Activated effector memory CD4-positive, alpha-beta T cell treated with anti-CD3 and anti-CD28 coated beads, Interleukin-2, amount 50 U/mL, for 16 hours (primary cell): ENCODE data around the gene SELL.
"Not testable (repeated sequence)": the region's sequence is repeated elsewhere in the genome, so short reads cannot be mapped to it uniquely, and the experiment has no call there.

Experiments used
- DNase-seq: peaks from one replicate; pipeline ENCODE4 v3.0.0-alpha.2; 2020

Gene SELL

DNA sequence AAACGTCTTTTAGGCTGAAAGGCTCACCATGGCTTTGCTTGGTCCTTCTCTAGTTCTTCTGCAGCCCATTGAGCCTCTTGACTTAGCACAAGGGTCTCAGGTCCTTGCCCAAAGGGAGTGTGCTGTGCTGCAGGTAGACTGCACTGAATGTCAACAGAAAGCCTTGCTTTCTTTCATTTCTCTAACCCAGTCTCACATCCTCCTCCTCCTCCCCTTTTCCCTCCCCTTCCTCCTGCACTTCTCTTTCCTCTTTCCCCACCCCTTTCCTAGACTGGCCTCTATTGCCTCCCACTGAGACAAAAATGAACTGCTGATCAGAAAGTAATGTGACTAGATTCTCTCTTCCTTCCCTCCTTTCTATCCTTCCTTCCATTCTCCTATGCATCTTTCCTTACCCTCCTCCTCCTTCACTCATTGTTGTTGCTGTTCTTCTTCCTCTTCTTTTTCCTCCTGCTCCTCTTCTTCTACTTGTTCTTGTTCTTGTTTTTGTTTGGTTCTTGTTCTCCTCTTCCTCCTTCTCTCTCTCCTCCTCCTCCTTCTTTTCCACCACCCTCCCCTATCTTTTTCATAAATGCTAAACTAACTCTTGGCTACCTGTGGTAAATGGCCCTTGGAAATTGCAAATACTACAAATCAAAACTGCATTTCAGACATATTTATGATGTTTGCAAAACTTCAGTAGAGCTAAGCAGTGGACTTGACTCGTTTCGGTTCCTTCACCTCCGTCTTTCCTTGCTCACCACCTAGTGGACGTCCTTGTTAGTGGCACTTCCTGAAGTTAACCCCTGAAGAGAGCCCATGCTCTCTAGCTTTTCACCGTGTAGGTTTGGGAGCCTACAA lies at the start of gene SELL:
TSS of gene SELL (minus strand) at position 152 of the 840 bp plus-strand sequence. CDS start at position 30, 122 bp downstream.
- DNase-seq = peak; percentile 88

DNA sequence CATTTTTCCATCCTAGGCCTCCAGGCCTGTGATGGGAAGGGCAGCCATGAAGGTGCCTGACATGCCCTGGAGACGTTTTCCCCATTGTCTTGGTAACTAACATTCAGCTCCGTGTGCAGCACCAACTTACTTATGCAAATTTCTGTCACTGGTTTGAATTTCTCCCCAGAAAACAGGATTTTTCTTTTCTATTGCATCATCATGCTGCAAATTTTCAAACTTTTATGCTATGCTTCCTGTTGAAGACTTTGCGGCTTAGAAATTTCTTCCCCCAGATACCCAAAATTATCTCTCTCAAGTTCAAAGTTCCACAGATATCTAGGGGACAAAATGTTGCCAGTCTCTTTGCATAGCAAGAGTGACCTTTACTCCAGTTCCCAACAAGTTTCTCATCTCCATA lies 47.6 kb upstream of the SELL start:
- DNase-seq = no peak

DNA sequence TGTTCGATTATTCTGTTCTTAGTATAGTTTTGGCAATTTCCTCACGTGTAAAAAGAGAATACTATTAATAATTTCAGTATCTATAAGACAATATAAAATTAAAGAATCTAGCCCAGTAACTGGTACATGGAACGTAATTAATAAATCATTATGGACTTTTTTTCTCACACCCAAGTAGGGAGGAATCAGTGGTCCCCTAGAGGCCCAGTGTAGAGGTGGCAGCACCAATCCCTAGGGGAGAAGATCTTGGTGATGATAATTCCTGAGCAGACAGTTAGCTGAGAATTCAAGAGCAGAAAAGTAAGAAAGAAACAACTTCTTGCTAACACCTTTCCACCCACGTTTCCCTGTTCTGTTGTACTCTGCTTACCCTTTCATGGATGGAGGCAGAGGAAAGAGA lies 42.1 kb upstream of the SELL start:
- no peak for DNase-seq

DNA sequence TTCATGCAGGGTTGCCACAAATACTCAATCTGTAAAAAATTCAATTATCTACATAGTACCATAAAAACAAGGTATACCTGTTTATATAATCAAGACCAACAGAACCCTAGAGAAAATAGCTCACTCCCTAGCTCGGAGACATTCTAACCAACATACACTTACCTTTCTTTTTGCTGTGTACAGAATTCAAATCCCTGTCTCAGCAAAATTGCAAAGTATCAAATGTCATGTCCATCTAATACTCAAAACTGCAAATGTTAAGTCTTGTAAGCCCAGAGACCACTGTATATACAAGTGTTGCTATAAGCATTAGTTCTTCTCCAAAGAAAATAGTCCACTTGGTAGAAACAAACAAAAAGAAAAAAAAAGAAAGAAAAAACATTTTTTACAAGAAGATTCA lies 38.6 kb upstream of the SELL start:
- no peak for DNase-seq

DNA sequence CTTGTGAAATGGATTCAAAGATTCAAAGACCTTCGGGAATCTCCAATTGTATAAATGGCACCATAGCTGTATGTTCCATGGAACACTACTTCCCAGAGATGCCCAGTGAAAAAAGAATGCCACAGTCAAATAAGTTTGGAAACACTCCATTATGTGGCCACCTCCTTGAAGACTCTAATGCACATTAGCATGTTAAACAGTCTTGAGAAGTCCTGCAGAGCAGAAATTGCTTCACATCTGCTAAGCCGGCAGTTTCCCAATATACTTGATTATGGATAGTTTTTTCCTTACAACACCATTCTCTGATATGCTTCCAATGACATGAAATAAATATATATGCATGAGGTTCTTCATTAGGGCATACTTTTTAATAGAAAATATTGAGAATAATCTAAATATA lies 35.1 kb upstream of the SELL start:
- DNase-seq = no peak

DNA sequence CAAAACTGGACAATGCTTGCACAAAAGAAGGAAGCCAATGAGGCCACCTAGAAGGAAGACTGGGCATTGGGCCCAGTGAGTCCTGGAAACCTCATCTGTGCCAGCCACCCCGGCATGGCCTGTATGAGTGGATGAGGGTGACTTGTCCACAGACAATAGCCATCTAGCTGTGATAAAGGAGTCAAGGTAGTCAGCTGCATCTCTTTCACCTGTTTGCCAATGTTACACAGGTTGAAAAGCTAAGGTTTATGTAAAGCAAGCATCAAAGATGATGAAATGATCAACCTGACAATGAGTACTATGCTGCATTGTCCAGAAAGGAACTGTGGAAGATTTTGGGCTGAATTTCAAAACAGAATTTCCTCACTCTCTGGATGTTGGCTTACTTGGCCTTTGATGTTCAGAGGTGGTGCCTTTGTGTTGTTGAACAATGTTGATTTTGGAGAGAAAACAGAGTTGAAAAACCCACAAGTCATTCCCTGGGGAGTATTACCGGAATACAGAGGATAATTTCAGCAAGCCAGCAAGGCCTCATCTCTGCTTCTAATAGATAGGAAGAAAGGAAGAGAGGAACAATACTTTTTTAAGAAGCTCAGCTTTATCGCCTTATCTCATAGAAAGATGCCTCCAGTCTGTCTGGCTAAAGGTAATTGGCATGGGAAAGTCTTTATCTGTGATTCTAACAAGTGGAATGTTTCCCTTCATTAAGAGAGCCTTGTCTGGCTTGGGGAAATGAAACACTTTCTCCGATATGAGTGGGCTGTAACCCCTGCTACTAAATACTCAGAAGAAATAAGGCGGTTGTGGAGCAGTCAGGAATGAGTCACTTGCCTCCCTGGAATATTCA lies 33.8 kb upstream of the SELL start:
- DNase-seq = no peak

DNA sequence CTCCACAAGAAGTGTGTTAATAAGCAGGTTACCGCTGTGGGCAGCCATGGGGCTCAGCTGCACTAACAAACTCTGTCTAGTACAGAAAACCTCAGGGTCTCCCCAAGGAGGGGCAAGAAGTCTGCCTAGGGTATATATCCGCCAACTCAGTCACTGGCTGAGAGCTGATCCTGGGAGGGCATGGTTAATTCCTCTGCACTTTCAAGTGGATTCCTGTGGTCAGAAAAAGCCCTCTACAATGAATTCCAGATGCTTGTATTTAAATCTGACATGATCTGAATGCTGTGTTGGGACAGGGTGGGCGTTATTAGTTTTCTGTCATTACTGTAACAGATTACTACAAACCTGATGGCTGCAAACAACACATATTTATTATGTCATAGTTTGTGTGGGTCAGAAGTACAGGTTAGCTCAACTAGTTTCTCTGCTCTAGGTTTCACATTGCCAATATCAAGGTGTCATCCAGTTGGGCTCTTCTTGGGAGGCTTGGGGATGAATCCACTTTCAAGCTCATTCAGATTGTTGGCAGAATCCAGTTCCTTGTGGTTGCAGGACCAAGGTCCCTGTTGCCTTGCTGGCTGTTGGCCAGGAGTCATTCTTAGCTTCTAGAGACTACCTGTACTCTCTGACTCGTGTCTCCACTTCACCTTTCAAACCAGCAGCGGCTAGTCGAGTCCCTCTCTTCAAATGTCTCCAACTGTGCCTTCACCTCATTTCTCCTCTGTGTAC lies 30.4 kb upstream of the SELL start:
- no peak for DNase-seq

DNA sequence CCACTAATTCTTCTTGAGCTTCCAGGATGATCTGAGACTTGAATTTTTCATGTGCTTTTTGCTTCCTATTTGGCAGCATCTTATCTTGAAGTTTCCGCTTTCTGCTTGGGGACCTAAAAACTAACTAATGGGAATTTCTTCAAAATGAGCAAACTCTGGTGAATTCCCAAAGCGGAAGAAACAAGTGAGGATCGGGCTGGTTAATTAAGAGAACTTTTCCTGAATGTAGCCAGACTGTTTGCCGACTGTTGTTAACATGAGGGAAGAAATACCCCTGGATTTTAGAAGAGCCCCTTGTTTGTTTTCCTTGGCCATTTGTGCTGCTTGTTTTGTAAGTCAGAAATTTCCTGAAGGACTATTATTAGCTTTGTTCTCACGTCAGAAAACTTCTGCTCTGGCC lies 28.6 kb upstream of the SELL start:
- DNase-seq = no peak

DNA sequence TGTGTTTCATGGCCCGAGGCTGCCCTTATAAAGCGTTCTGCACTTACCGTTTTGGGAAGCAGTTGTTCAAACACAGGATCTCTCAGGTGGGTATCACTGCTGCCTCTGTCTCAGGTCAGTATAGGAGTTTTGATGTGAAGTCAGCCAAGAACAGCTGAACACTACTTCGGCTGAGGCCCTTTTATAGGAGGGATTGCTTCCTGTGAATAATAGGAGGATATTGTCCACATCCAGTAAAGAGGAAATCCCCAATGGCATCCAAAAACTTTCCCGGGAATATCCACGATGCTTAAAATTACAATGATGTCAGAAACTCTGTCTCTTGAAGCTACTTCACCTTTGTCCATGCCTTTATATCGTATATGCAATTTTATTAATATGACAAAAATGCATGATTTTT lies 22.5 kb upstream of the SELL start, which contains the start of gene SELE:
TSS of gene SELE (minus strand) at position 156 of the 400 bp plus-strand sequence. CDS start 467 bp downstream, outside the sequence.
- no peak for DNase-seq

DNA sequence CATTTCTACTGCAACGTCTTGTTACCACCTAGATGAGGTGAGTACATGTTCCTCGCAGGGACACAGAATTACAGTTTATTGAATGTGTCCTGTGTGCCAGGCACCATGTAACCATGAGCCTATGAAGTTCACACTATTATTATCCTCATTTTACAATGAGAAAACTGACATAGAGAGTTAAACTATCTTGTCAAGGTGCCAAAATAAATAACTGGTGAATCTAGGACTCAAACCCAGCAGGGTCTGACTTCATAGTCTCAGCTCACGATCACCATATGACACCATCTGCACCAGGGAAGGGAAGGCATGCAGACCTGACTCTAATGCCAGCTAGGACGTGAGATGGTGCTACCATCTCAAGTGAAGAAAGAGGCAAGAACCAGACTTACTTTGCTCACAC lies 20.0 kb upstream of the SELL start:
- no peak for DNase-seq

DNA sequence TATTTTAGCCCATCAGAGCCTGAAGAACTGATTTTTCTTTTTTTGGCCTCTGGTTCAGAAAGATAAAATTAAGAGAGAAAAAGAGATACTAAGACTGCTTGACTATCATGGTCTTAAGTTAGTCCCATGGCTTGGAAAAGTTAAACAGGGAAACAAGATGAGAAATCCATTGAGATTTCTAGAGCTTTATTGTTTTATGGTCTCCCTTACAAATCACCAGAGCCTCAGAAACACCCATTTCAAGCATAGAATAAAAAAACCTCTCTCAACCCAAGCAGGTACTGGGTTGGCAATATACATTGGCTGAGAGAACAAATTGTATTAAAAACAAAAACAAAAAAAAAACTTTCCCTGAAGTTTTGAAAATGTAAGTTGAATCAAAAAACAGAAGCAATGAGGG lies 18.6 kb upstream of the SELL start:
- no peak for DNase-seq

DNA sequence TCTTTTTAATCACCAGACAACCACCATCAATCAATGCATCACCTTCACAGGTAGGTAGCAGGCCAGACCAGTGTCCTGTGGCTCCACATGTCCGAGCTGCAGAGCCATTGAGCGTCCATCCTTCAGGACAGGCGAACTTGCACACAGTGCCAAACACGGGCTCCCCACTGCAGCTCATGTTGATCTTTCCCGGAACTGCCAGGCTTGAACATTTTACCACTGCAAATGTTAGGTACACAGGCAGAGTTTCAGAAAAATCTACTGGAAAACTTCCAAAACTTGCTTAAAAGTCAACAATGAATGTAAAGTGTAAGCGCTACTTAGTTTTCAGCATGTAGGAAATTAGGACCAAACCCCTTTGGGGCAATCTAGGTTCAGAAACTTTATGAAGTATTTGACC lies 15.9 kb upstream of the SELL start:
- no peak for DNase-seq

DNA sequence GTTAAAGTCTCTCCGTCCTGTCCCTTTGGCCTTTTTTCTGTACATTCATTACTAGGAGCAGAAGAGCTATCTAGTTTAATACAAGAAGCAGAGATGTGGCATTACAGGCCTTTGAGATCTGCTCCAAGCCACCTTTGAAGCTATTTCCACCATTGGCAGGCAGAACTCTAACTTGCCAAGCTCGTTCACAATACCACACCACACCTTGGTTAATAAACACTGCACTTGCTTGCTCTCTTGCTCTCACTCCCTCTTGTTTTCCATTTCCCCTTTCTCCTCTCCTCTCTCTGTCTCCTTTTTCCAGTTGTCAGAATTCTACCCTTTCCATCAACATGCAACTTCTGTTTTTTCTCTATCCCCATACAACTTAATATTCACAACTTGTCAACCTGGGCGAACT lies 15.4 kb upstream of the SELL start:
- DNase-seq = no peak

DNA sequence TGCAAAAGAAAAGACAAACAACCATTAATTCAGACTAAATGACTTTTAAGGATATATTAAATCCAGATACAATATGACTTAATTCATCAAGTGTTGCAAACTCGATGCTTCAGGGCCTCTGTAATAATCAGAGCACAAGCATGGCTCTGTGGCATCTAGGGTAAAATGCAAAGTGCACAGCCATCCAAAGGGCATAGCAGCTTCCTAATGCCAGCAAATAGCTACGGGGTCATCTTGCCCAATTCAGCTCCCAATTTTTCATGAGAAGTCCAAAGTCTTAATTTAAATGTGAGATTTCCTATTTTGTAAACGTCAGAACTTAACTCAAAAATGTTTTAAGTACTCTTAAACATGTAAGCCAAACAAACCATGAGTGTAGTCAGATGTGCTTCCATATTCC lies 14.5 kb upstream of the SELL start:
- no peak for DNase-seq

DNA sequence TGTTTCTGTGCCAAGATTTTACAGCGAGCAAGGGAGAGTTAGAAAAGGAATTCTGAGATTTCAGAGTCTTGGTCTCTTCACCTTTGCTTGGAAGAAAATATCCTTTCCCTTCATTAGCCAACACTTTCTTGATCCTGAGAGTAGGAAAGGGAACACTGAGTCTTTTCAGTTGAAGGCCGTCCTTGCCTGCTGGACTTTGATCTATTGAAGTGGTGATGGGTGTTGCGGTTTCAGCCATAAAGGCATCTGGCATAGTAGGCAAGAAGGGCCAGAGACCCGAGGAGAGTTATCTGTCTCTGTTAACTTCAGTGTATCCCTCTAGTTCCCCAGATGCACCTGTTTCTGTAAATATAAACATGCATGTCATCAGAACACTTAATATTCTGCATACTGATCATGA lies 12.7 kb upstream of the SELL start:
- DNase-seq = no peak

DNA sequence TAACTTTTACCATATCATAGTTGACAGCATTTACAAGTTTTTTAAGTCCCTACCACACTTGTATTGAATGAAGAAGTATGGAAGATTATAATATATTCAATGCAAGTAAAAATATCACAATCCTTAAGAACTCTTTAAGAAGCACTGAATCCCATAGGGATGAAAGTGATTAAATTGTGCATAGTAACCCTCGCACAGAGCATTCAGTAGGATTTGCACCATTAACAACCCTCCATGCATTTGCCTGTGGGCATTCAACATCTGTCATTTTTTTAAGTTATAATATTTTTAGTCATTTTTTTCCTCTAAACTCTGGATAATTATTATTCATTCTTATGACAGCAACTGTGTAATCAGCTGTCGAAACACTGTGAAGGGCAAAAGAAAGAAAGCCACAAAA lies 12.3 kb upstream of the SELL start:
- no peak for DNase-seq

DNA sequence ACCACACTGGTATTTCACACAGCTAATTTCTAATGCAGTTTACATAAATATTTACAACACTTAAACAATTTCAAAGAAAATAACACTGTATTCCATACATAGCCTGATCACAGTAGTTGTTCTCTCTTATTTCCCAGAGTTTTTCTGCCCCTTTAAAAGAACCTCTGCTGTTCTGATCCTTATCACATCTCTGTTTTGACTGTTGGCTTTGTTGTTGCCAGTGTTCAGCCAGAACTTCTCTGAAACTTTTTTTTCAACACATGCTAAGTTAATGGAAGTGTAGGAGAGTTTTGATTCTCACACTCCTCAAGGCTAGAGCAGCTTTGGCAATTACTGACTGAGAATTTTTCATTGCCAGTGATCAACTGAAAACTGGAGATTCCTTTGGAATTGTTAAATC lies 11.4 kb upstream of the SELL start:
- DNase-seq = no peak

DNA sequence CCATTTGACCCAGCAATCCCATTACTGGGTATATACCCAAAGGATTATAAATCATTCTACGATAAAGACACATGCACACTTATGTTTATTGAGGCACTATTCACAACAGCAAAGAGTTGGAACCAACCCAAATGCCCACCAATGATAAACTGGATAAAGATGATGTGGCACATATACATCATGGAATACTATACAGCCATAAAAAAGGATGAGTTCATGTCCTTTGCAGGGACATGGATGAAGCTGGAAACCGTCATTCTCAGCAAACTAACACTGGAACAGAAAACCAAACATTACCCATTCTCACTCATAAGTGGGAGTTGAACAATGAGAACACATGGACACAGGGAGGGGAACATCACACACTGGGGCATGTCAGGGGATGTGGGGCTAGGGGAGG lies 3.7 kb upstream of the SELL start:
- DNase-seq = not testable (repeated sequence)

DNA sequence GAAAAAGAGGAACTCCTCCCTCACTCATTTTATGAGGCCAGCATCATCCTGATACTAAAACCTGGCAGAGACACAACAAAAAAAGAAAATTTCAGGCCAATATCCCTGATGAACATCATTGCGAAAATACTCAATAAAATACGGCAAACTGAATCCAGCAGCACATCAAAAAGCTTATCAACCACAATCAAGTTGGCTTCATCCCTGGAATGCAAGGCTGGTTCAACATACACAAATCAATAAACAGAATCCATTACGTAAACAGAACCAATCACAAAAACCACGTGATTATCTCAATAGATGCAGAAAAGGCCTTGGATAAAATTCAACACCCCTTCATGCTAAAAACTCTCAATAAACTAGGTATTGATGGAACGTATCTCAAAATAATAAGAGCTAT lies 1.7 kb upstream of the SELL start:
- DNase-seq = not testable (repeated sequence)

DNA sequence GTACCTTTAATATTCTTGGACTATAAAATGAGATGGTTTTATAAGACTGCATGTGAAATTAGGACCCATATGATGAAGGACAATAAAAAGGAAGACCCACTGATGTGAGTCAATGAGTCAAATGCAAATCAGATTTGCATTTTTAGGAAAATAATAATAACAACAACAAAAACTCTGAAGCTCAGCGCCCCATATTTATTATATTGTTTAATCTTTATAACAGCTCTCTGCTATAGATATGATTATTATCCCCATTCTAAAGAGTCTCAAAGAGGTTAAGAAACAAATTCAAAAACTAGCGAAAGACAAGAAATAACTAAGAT lies 850 bp upstream of the SELL start:
- no peak for DNase-seq

DNA sequence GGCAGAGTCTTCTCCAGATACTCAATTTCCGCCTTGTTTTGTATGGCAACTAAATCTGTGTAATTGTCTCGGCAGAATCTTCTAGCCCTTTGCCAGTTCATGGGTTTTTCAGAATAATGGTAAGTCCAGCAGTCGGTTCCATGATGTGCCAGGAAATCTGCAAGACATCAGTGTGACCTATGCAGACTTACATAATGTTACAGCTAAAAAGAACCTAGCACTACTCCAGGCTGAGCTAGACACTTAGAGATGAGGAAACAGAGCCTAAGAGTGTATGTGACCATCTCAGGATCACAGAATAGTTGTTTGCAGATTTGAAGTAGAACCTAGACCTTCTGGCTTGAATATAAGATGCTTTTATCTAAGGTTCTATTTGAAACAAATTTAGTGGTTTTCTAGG lies 2.8 kb downstream of the SELL start:
- no peak for DNase-seq

DNA sequence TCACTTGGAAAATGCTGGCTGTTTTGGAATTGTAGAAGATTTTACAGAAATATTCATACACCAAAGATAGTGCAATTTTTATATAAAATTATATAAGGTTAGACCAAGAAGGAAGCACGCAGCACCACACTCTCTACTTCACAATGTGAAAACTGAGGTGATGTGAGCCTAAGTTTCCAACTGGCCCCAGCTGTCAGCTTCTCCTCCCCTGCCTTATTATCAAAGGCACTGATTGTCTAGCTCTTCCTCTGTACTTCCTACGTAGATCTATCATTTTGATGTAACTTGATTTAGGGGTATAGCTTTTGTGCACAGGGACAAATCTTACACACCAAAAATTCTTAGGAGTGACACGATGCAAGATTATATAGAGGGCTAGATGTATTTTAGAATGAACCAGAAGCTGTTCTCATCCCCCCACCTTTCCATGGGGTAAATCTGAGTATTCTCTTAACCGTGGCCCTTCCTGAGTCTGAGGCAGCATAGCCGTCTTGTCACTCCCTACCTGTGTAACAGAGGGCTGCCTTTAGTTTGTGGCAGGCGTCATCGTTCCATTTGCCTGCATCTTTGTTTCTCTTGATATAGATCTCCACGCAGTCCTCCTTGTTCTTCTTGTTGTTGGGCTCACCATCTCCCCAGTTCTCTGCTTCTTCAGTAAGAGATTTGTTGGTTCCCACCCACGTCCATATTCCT lies 3.4 kb downstream of the SELL start:
- peak; percentile 66 for DNase-seq

DNA sequence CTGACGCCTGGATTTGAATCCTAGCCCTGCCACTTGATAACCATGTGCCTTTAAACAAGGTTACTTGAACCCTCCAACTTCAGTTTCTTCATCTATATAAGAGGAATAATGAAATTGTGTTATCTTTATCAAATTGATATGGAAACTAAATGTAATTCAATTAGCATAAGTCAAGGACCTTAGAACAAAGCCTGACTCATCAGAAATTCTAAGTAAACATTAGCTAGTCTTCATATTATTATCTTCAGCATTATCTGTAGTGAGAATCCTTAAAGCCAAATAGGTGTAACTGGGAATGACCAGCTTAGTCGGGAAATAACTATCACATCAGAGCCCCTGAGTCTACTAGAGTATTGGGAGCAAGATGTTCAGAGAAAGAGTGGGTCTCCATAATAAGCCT lies 6.6 kb downstream of the SELL start:
- no peak for DNase-seq
